Neural cell (in vitro differentiated cells): ENCODE data around the gene PTPRG. TPM values are rescaled to one million over a fixed set of nuclear protein-coding genes. Genes with fewer than 3 reads are reported as not detected.

Experiments used
- H2AFZ ChIP-seq: fragments of 200-600, 300-800 bp; sonication (generic), shearing (Covaris generic); 2 replicates; pipeline ENCODE4 v1.6.0; 2014; ENCODE audit warnings: low read depth, mild to moderate bottlenecking, antibody characterized with exemption, low read length, moderate library complexity
- H3F3A ChIP-seq: fragments of 200-600 bp; shearing (Covaris generic); 2 replicates; pipeline ENCODE4 v1.6.1; 2016; ENCODE audit warnings: mild to moderate bottlenecking, moderate library complexity, mixed read lengths, antibody characterized with exemption, low read length; ENCODE audit not compliant: insufficient read depth, poor library complexity, severe bottlenecking
- H3K27ac ChIP-seq: fragments of 200-600, 300-800 bp; sonication (generic), shearing (Covaris generic); 2 replicates; pipeline ENCODE4 v1.5.1; 2014; ENCODE audit warnings: mild to moderate bottlenecking, low read length, moderate library complexity
- H3K27me3 ChIP-seq: fragments of 300-800, 200-600 bp; sonication (generic), shearing (Covaris generic); 2 replicates; pipeline ENCODE4 v1.6.0; 2014; ENCODE audit warnings: mild to moderate bottlenecking, low read depth, low read length, moderate library complexity; ENCODE audit not compliant: insufficient read depth
- H3K36me3 ChIP-seq: fragments of 300-800, 200-600 bp; sonication (generic), shearing (Covaris generic); 2 replicates; pipeline ENCODE4 v1.5.1; 2014; ENCODE audit warnings: mild to moderate bottlenecking, antibody characterized with exemption, low read length, moderate library complexity; ENCODE audit not compliant: insufficient read depth
- H3K4me2 ChIP-seq: fragments of 300-800, 200-600 bp; sonication (generic), shearing (Covaris generic); 2 replicates; pipeline ENCODE4 v1.6.0; 2014; ENCODE audit warnings: mild to moderate bottlenecking, low read length
- H3K4me3 ChIP-seq: fragments of 300-800, 200-600 bp; sonication (generic), shearing (Covaris generic); 2 replicates; pipeline ENCODE4 v1.5.1; 2014; ENCODE audit warnings: mild to moderate bottlenecking, low read length, moderate library complexity
- H3K79me2 ChIP-seq: fragments of 200-600 bp; shearing (Covaris generic); replicated peaks from 2 replicates; pipeline ENCODE4 v1.6.0; 2014; ENCODE audit warnings: mild to moderate bottlenecking, low read length, moderate library complexity; ENCODE audit not compliant: insufficient read depth
- H3K9ac ChIP-seq: fragments of 300-800, 200-600 bp; sonication (generic), shearing (Covaris generic); 2 replicates; pipeline ENCODE4 v1.6.1; 2016; ENCODE audit warnings: mild to moderate bottlenecking, low read length, mixed read lengths
- H3K9me2 ChIP-seq: fragments of 200-600 bp; shearing (Covaris generic); 2 replicates; pipeline ENCODE4 v1.6.1; 2016; ENCODE audit warnings: mild to moderate bottlenecking, low read length, mixed read lengths; ENCODE audit not compliant: insufficient read depth
- H3K9me3 ChIP-seq: fragments of 200-600, 300-800 bp; sonication (generic), shearing (Covaris generic); 2 replicates; pipeline ENCODE4 v1.6.1; 2016; ENCODE audit warnings: mild to moderate bottlenecking, mixed run types, low read length, moderate library complexity, mixed read lengths
- H4K20me1 ChIP-seq: fragments of 200-600 bp; shearing (Covaris generic); 2 replicates; pipeline ENCODE4 v1.6.1; 2016; ENCODE audit warnings: mild to moderate bottlenecking, mixed run types; ENCODE audit not compliant: insufficient read depth
- CTCF ChIP-seq: fragments of 450-650 bp; IDR thresholded peaks from 2 replicates; pipeline ENCODE4 v1.5.1; 2014; ENCODE audit warnings: antibody characterized with exemption, mild to moderate bottlenecking, moderate library complexity; ENCODE audit not compliant: poor library complexity, severe bottlenecking
- EP300 ChIP-seq: fragments of 450-650 bp; conservative IDR thresholded peaks from 2 replicates; pipeline ENCODE4 v1.6.1; 2014; ENCODE audit warnings: antibody characterized with exemption, mild to moderate bottlenecking, moderate library complexity; ENCODE audit not compliant: poor library complexity, severe bottlenecking
- EZH2 ChIP-seq: fragments of 200-600, 300-800 bp; shearing (Covaris generic), sonication (generic); IDR thresholded peaks from 2 replicates; pipeline ENCODE4 v1.6.1; 2014; ENCODE audit warnings: antibody characterized with exemption, low read length, borderline replicate concordance, mild to moderate bottlenecking; ENCODE audit not compliant: insufficient read depth, poor library complexity, severe bottlenecking
- MXI1 ChIP-seq: fragments of 450-650 bp; conservative IDR thresholded peaks from 2 replicates; pipeline ENCODE4 v1.6.1; 2014; ENCODE audit warnings: antibody characterized with exemption, mild to moderate bottlenecking; ENCODE audit not compliant: poor library complexity, severe bottlenecking
- POLR2AphosphoS5 ChIP-seq: IDR thresholded peaks from 2 replicates; pipeline ENCODE4 v1.6.1; 2012
- RAD21 ChIP-seq: fragments of 450-650 bp; conservative IDR thresholded peaks from 2 replicates; pipeline ENCODE4 v1.6.1; 2014; ENCODE audit warnings: antibody characterized with exemption, mild to moderate bottlenecking, moderate library complexity
- SMC3 ChIP-seq: fragments of 450-650 bp; conservative IDR thresholded peaks from 2 replicates; pipeline ENCODE4 v1.6.1; 2014; ENCODE audit warnings: antibody characterized with exemption, mild to moderate bottlenecking, moderate library complexity; ENCODE audit not compliant: poor library complexity
- TAF1 ChIP-seq: IDR thresholded peaks from 2 replicates; pipeline ENCODE4 v1.6.1; 2012; ENCODE audit warnings: low read depth
- polyA plus RNA-seq: library from polyadenylated mRNA; depleted of rRNA; stranded (reverse); fragments of >200 nt; gene quantifications from 2 replicates; pipeline ENCODE4 v1.2.3, GENCODE V29; 2014
- TF ChIP-seq, protein P1 (sequence below): IDR thresholded peaks from 2 replicates; pipeline ENCODE4 v1.6.1; 2012; ENCODE audit warnings: borderline replicate concordance

Gene PTPRG
- polyA plus RNA-seq, 1 donor from 2014 or later: 33.1 TPM

DNA sequence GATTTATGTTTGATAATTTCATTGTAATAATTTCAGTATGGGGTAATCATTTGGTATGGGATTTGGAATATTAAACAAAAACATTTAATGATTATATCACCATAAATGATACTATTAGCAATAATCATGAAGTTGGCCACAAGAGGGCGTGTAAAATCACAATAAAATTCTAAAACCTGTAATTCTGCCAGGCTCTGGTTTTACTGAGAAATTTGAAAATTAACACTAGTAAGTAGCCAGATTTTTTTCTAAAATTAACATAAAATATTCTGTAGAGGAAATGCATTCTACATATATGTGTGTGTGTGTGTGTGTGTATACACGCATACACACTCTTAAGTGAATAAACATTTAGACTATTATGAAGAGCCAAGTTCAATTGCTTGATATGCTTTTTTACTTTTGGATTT lies 771.5 kb downstream of the PTPRG start:
- Histone ChIP-seq H3K9ac (no peak overlapping the region), H2AFZ (no peak overlapping the region), H3K4me3 (no peak overlapping the region), H3K27me3 (no peaks in the 10 kb centered on the region), H3K79me2 (no peaks in the 10 kb centered on the region), H3F3A (no peaks in the 10 kb centered on the region), H3K36me3 (peaks cover 7% of the 10 kb centered on the region), H3K27ac (no peak overlapping the region), H3K4me2 (no peak overlapping the region), H3K9me3 (no peaks in the 10 kb centered on the region), H3K9me2 (no peaks in the 10 kb centered on the region), H4K20me1 (no peaks in the 10 kb centered on the region)
- TF ChIP-seq SMC3 (peak; percentile 85), POLR2AphosphoS5 (no peak), CTCF (peak; percentile 76), RAD21 (peak; percentile 74)

DNA sequence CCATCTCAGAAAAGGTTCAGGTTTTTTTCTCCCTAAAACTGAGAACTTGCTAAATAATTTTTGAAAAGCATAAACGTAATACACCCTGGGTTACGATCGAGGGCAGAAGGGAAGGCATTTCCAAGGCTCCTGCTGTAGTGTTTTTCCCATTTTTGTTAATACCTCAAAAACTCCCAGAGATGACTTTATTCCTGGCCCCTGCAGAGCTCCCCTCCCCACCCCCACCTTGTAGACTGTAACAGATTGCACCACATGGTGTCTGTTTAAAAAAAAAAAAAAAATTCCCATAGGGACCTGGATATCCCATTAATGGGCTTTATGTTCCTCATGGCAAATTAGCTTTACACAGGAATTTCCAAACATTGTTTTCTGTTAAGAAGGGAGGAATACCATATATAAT lies 773.8 kb downstream of the PTPRG start:
- H3K27ac ChIP-seq: no peak overlapping the region
- TF ChIP-seq MXI1: no peak
- TF ChIP-seq POLR2AphosphoS5: no peak
- TF ChIP-seq EP300: no peak
- TF ChIP-seq RAD21: no peak
- no peak for TF ChIP-seq TAF1
- H2AFZ ChIP-seq: no peak overlapping the region
- no peak overlapping the region for H3K4me3 ChIP-seq
- no peak overlapping the region for H3K9ac ChIP-seq
- no peak overlapping the region for H3K4me2 ChIP-seq
- H3K9me2 ChIP-seq: no peaks in the 10 kb centered on the region
- H3K79me2 ChIP-seq: no peaks in the 10 kb centered on the region
- H3K36me3 ChIP-seq: peaks cover 4% of the 10 kb centered on the region
- H3F3A ChIP-seq: no peaks in the 10 kb centered on the region
- H3K9me3 ChIP-seq: no peaks in the 10 kb centered on the region
- H4K20me1 ChIP-seq: no peaks in the 10 kb centered on the region
- H3K27me3 ChIP-seq: no peaks in the 10 kb centered on the region

DNA sequence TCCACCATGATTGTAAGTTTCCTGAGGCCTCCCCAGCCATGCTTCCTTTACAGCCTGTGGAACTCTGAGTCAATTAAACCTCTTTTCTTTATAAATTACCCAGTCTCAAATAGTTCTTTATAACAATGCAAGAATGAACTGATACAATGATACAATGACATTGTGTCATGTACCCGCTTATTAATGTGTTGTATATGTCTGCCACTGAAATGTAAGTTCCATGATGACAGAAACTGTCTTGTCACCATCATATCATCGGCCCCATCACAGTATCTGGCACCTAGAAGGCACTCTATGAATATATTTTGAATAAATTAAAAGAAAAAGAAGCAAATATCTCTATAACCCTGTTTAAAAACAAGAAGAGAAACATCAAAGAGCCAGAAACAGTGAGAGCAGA lies 782.4 kb downstream of the PTPRG start:
- Histone ChIP-seq H3K27ac (no peak overlapping the region), H2AFZ (no peak overlapping the region), H3K27me3 (no peaks in the 10 kb centered on the region), H3K4me2 (no peak overlapping the region), H3F3A (no peaks in the 10 kb centered on the region), H3K36me3 (no peaks in the 10 kb centered on the region), H3K4me3 (no peak overlapping the region), H3K9me2 (no peaks in the 10 kb centered on the region), H3K9ac (no peak overlapping the region), H3K9me3 (no peaks in the 10 kb centered on the region), H4K20me1 (no peaks in the 10 kb centered on the region), H3K79me2 (no peaks in the 10 kb centered on the region)
- TF ChIP-seq EP300 (peak; percentile 85), RAD21 (no peak), TAF1 (no peak), POLR2AphosphoS5 (peak; percentile 70), SMC3 (no peak), CTCF (no peak), EZH2 (no peak)
- TF ChIP-seq, protein P1, sequence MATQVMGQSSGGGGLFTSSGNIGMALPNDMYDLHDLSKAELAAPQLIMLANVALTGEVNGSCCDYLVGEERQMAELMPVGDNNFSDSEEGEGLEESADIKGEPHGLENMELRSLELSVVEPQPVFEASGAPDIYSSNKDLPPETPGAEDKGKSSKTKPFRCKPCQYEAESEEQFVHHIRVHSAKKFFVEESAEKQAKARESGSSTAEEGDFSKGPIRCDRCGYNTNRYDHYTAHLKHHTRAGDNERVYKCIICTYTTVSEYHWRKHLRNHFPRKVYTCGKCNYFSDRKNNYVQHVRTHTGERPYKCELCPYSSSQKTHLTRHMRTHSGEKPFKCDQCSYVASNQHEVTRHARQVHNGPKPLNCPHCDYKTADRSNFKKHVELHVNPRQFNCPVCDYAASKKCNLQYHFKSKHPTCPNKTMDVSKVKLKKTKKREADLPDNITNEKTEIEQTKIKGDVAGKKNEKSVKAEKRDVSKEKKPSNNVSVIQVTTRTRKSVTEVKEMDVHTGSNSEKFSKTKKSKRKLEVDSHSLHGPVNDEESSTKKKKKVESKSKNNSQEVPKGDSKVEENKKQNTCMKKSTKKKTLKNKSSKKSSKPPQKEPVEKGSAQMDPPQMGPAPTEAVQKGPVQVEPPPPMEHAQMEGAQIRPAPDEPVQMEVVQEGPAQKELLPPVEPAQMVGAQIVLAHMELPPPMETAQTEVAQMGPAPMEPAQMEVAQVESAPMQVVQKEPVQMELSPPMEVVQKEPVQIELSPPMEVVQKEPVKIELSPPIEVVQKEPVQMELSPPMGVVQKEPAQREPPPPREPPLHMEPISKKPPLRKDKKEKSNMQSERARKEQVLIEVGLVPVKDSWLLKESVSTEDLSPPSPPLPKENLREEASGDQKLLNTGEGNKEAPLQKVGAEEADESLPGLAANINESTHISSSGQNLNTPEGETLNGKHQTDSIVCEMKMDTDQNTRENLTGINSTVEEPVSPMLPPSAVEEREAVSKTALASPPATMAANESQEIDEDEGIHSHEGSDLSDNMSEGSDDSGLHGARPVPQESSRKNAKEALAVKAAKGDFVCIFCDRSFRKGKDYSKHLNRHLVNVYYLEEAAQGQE: no peak
